HT-29 (cell line): ENCODE data around the gene C14orf119. TPM values are rescaled to one million over a fixed set of nuclear protein-coding genes. Genes with fewer than 3 reads are reported as not detected.
A peak's percentile ranks its signal among the peaks of the same experiment; 100 is the strongest.

Experiments
- DNase-seq: peaks from one replicate; pipeline ENCODE4 v3.0.0-alpha.2; 2015; ENCODE audit warnings: low spot score
- total RNA-seq: library from RNA; depleted of rRNA; stranded (reverse); fragments of >200 nt; shearing (Covaris generic); gene quantifications from 2 replicates; pipeline ENCODE4 v1.2.3, GENCODE V29; 2014; rRNA removed

C14orf119 gene, protein sequence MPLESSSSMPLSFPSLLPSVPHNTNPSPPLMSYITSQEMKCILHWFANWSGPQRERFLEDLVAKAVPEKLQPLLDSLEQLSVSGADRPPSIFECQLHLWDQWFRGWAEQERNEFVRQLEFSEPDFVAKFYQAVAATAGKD
- 31.4 and 36.3 TPM in 2 replicates for total RNA-seq

GRCh38 chr14:23095196-23096108, at the start of gene C14orf119:
Gene C14orf119, plus strand, starts transcription at chr14:23095505. Its CDS starts 2,154 bp downstream, at chr14:23097659.
- peak; percentile 97 for DNase-seq

GRCh38 chr14:23047034-23047634, 48.2 kb upstream of the C14orf119 start:
- DNase-seq: no peak

DNA sequence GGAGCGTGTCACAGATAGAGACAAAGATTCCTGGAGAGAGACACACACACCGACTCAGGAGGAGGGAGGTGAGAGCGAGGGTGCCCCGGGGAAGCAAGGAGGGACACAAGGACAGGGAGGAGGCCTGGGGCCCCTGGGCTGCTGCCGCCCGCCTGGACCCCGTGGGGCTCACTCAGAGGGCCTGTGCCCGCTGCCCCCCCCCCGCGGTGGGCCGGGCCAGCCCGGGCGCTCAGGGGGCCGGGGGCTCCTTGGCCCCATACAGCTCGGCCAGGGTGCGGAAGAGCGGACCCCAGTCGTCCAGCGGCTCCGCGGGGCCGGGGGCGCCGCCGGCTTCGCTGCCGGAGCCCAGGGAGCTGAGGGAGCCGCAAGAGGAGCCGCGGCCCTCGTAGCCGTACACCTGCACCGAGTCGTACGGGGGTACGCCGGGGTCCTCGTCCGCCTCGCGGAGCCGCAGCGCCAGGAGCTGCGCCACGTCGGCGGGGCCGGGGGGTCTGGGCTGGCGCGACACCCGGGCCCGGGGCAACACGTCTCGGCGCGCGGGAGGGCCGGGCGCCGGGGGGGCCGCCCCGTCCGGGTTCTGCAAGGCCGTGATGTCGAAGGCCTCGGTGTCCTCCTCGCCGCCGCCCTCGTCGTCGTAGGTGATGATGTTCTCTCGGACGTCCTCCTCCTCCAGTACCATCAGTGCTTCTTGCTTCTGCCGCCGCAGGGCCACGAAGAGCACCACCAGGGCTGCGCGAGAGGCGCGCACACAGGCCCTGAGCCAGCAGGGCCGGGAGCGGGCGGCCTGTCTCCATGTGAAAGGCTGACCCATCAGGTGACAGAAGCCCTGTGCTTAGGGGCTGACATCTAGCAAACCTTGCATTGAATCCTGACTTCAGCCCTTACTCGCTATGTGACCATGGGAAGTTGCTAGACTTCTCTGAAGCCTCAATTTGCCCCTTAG, 47.3 kb upstream of the C14orf119 start:
- DNase-seq: no peak

- DNase-seq: no peak
Measured at GRCh38 chr14:23049011-23049410, 46.3 kb upstream of the C14orf119 start.

DNA sequence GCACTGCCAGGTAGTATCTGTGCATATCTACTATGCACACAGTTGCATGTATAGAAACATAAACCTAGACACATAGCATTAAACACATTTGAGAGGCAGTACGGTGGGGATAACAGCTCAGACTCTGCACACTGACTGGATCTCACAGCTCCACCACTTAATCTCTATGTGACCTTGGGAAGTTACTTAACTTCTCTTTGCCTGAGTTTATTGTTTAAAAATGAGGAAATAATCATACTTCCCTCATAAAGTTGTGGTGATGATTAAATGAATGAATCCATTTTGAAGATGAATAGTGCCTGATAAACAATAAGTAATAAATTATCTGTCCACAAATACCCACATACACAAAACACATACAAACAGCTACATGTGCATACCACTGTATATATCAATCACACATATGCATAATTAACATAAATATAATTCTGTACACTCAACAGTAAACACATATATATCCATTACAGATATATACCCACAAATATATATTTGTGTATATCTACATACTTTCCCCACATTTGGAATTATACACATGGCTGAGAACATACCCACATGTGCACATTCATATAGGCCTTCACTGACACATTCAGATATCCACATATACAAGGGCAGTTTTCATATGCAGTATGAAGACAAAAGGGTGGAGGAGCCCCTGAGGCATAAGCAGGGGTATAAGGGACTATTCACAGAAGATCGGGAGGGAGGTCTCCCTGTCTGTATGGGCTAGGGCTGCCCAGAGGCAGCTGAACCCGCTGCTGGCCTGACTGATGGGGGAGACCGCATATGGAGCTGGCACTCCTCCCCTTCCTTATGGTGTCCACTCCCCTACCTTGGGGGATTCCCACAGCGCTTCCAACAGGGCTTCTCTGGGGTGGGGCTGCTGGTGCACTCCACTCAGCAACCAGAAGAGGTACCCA, 43.9 kb upstream of the C14orf119 start:
- no peak for DNase-seq

DNA sequence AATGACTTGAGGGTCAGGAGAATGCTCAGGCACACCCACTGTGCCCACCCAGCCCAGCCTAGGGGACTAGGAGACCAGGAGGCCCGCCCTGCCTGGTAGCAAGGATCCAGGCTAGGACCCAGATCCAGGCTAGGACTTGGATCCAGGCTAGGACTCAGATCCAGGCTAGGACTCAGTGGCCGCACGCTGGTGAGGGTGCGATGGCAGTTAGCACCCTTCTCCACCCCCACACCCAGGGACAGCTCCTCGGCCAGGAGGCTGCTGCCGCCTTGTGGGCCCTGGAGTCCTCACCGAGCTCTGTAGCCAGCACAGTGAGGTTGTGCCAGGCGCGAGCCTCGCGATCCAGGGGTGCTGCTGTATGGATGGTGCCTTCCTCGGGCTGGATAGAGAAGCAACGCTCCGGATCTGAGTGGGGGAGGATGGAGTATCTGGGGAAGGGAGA, 43.1 kb upstream of the C14orf119 start:
- peak; percentile 9 for DNase-seq

GRCh38 chr14:23052671-23053070, 42.6 kb upstream of the C14orf119 start:
- no peak for DNase-seq

GRCh38 chr14:23053426-23053825, 41.9 kb upstream of the C14orf119 start:
- no peak for DNase-seq

GRCh38 chr14:23054000-23054811, 41.1 kb upstream of the C14orf119 start:
- DNase-seq: no peak

DNA sequence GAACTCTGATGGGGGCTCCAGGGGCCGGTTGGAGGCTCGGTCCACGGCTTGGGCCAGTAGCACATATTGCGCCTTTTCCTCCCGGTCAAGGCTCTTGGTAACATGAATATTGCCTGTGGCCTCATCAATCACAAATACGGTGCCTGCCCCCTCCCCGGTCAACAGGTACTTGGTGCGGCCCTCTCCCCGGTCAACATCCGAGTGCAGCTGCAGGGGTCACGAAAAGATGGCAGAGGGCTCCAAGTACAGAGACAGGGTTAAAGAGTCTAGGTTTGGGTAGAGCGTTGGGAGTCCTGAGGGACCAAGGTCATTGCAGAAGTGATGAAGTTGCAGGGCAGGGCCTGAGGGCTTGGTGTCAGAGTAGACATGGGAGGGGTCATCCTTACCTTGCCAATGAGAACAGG, 40.2 kb upstream of the C14orf119 start:
- DNase-seq: no peak

- no peak for DNase-seq
Measured at GRCh38 chr14:23055621-23056144, 39.6 kb upstream of the C14orf119 start.

DNA sequence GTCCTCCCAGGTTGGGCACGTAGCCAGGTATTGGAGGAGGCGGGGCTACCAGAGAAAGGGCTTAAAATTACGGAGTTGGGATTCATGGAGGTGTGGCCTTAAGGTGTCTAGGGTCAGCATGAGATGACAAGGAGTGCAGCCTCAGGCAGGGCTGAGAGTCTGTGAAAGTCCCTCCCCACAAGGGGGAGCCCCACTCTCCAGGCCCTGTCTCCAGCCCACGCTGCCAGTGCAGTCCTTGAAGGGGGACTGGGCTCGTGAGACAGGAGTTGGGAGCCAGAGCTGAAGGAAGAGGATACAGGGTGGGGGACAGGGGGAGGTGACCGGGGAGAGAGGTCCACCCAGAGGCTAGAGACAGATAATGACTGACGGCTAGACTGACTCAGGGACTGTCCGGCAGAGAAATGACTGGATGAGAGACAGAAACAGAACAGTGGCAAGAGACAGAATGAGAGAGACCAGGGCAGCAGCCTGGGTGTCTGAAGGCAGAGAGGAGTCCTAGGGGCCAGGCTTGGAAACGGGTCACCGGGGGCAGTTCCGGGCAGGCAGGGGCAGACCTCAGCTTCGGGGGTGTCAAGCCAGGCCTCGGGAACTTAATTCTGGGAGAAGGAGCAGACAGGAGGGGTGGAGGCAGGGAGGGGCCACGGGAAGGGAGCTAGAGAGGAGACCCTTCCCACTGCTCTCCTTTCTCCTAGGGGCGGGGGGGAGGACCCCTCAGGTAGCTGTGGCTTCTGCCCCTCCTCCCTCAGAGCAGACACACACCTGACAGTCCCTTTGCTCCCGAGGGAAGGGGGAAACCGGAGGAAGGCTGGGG, 39.0 kb upstream of the C14orf119 start:
- peak; percentile 82 for DNase-seq

- DNase-seq: peak; percentile 42
Measured at GRCh38 chr14:23056956-23057756, 38.1 kb upstream of the C14orf119 start, which contains the start of gene CDH24. Gene CDH24, minus strand, starts transcription at chr14:23057520. Its CDS starts 1,787 bp downstream, at chr14:23055733.

- DNase-seq: peak; percentile 89
Measured at GRCh38 chr14:23057757-23058653, 37.3 kb upstream of the C14orf119 start.

DNA sequence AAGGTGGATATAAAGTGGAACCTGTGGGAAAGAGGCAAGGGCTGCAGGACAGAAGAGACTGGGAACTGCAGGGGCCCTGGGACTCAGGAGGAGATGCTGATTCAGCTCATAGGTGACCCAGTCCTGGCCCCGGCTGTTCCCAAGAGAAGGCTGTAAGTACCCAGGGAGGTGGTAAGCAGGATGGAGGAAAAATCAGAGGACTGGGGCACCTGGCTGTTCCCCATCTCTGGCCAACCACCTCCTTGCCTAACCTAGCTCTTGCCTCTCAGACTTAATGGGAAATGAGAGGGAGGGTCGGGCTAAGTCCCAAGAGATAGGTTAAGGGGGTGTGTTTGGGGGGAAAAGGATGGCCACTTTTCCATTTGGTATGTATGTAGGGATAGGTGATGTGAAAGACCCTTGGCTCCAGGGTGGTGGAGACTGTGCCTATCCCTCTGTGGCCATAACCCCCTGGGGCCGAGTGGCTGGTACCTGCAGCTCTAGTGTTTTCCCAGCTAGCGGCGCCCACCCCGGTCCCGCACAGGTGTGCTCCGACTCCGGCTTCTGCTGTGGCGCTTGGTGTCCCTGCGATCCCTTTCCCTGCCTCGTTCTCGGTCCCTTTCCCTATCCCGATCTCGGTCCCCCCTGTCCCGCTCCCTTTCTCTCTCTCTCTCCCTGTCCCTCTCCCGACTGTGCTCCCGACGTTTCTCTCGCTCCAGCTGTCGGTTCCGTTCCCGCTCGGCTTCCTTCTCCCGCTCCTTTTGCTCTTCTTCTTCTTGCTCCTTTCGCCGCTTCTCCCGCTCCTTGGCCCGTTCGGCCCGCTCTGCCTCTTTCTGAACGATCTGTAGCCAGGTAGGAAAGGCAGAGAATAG, 36.4 kb upstream of the C14orf119 start:
- DNase-seq: no peak
